Transverse colon (tissue), 4 donors: ENCODE data around the gene TBCEL.

Experiments
- EP300 ChIP-seq: sonication (generic); formaldehyde crosslinking; IDR thresholded peaks from one replicate; pipeline ENCODE4 v1.6.1; 2017; ENCODE audit warnings: antibody characterized with exemption, low read depth
- POLR2A ChIP-seq: fragments of 450-650 bp; IDR thresholded peaks from one replicate; pipeline ENCODE4 v1.6.1; 2016; ENCODE audit warnings: antibody characterized with exemption, mild to moderate bottlenecking, moderate library complexity
- POLR2AphosphoS5 ChIP-seq, 3 donors: sonication (generic); formaldehyde crosslinking; IDR thresholded peaks; one replicate each; pipeline ENCODE4 v1.6.1; 2016; ENCODE audit warnings: antibody characterized with exemption in 3 of 3
- TF ChIP-seq, protein P1 (sequence below), 5 experiments: fragments of 200-600 bp in 3 of 5; fragments of 450-650 bp in 2 of 5; sonication (generic) in 3 of 5; IDR thresholded peaks; 1 replicate in 2 of 5; 2 replicates in 3 of 5; pipeline ENCODE4 v1.5.1; 2016 to 2017; ENCODE audit warnings: antibody characterized with exemption in 5 of 5, inconsistent platforms in 3 of 5, mild to moderate bottlenecking in 2 of 5, moderate library complexity in 1 of 5

GRCh38 chr11:121068787-121069186 lies 44.9 kb downstream of the TBCEL start:
- TF ChIP-seq POLR2AphosphoS5 (IDR thresholded peaks at IDR 0.05) (no peak), POLR2A (no peak), EP300 (no peak)
- TF ChIP-seq, protein P1, sequence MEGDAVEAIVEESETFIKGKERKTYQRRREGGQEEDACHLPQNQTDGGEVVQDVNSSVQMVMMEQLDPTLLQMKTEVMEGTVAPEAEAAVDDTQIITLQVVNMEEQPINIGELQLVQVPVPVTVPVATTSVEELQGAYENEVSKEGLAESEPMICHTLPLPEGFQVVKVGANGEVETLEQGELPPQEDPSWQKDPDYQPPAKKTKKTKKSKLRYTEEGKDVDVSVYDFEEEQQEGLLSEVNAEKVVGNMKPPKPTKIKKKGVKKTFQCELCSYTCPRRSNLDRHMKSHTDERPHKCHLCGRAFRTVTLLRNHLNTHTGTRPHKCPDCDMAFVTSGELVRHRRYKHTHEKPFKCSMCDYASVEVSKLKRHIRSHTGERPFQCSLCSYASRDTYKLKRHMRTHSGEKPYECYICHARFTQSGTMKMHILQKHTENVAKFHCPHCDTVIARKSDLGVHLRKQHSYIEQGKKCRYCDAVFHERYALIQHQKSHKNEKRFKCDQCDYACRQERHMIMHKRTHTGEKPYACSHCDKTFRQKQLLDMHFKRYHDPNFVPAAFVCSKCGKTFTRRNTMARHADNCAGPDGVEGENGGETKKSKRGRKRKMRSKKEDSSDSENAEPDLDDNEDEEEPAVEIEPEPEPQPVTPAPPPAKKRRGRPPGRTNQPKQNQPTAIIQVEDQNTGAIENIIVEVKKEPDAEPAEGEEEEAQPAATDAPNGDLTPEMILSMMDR (IDR thresholded peaks at IDR 0.05), result no peak
